Measurements from ENCODE around the gene LIMA1. TPM values are rescaled to one million over a fixed set of nuclear protein-coding genes. Genes with fewer than 3 reads are reported as not detected.
"Not testable (repeated sequence)": the region's sequence is repeated elsewhere in the genome, so short reads cannot be mapped to it uniquely, and the experiment has no call there.

LIMA1 gene
- total RNA-seq, 6 experiments from 2014 or later, result 7.3 to 21.9 (median 13.1) TPM

- Histone ChIP-seq H3K4me1 (peaks cover 0 to 9% (median 0%) of the 10 kb centered on the region in 4 donors), H3K36me3 (no peaks in the 10 kb centered on the region), H3K27ac (peak overlapping the region; percentile 7 to 25 (median 20)), H3K27me3 (no peaks in the 10 kb centered on the region), H3K4me3 (peak overlapping the region; percentile 22 to 35 (median 28)), H3K9me3 (no peaks in the 10 kb centered on the region)
- ATAC-seq (peak; percentile 63 to 82 (median 74)), DNase-seq (no peak)
- 30% methylated on average over 4 of the region's 4 CpGs for WGBS (ENCODE audit: insufficient coverage, low coverage, low lambda C conversion rate, missing lambda C conversion rate)
- TF ChIP-seq CTCF (IDR thresholded peaks at IDR 0.05) (no peak), POLR2A (IDR thresholded peaks at IDR 0.05) (no peak)
- intact Hi-C loops (cut with DNase I), result no loop called here
These were observed 62.8 kb downstream of the LIMA1 start for GRCh38 chr12:50220363-50220995.

GRCh38 chr12:50219544-50219943 lies 63.8 kb downstream of the LIMA1 start:
- intact Hi-C loops (cut with DNase I), result no loop called here
- H3K4me3 ChIP-seq, result no peak overlapping the region
- DNase-seq, result no peak
- 100% methylated on average over 1 of the region's 2 CpGs for WGBS (ENCODE audit: insufficient coverage, low coverage, low lambda C conversion rate, missing lambda C conversion rate)
- H3K4me1 ChIP-seq, result peaks cover 0 to 9% (median 0%) of the 10 kb centered on the region in 4 donors
- H3K27ac ChIP-seq, result no peak overlapping the region
- no peak for ATAC-seq
- H3K36me3 ChIP-seq, result no peaks in the 10 kb centered on the region
- TF ChIP-seq POLR2A (IDR thresholded peaks at IDR 0.05), result no peak
- TF ChIP-seq CTCF (IDR thresholded peaks at IDR 0.05), result no peak
- no peaks in the 10 kb centered on the region for H3K9me3 ChIP-seq
- no peaks in the 10 kb centered on the region for H3K27me3 ChIP-seq

- intact Hi-C loops (cut with DNase I); H3K27me3 ChIP-seq; DNase-seq; H3K9me3 ChIP-seq; ATAC-seq; H3K4me3 ChIP-seq; H3K4me1 ChIP-seq; H3K27ac ChIP-seq; H3K36me3 ChIP-seq: not testable (repeated sequence)
- 84% methylated on average over 5 of the region's 6 CpGs for WGBS (ENCODE audit: insufficient coverage, low coverage, low lambda C conversion rate, missing lambda C conversion rate)
These were observed 64.3 kb downstream of the LIMA1 start for GRCh38 chr12:50219001-50219400.

GRCh38 chr12:50218386-50218785 lies 64.9 kb downstream of the LIMA1 start:
- no peak for ATAC-seq
- no peak for TF ChIP-seq CTCF (IDR thresholded peaks at IDR 0.05)
- no peak for TF ChIP-seq POLR2A (IDR thresholded peaks at IDR 0.05)
- DNase-seq, result no peak
- no peaks in the 10 kb centered on the region for H3K9me3 ChIP-seq
- 96% methylated on average over 3 of the region's 4 CpGs for WGBS (ENCODE audit: insufficient coverage, low coverage, low lambda C conversion rate, missing lambda C conversion rate)
- no peaks in the 10 kb centered on the region for H3K27me3 ChIP-seq
- no peak overlapping the region for H3K27ac ChIP-seq
- H3K4me1 ChIP-seq, result peaks cover 0 to 9% (median 0%) of the 10 kb centered on the region in 4 donors
- no peaks in the 10 kb centered on the region for H3K36me3 ChIP-seq
- H3K4me3 ChIP-seq, result no peak overlapping the region
- intact Hi-C loops (cut with DNase I), result no loop called here

- no peak for DNase-seq
- intact Hi-C loops (cut with DNase I), result no loop called here
- Histone ChIP-seq H3K27ac (no peak overlapping the region), H3K4me1 (peaks cover 0 to 6% (median 0%) of the 10 kb centered on the region in 4 donors), H3K9me3 (no peaks in the 10 kb centered on the region), H3K27me3 (no peaks in the 10 kb centered on the region), H3K4me3 (no peak overlapping the region), H3K36me3 (no peaks in the 10 kb centered on the region)
- TF ChIP-seq POLR2A (IDR thresholded peaks at IDR 0.05) (no peak), CTCF (IDR thresholded peaks at IDR 0.05) (no peak)
- no CpG with 5 or more reads among the region's 1 CpG for WGBS (ENCODE audit: insufficient coverage, low coverage, low lambda C conversion rate, missing lambda C conversion rate)
- no peak for ATAC-seq
These were observed 66.1 kb downstream of the LIMA1 start for GRCh38 chr12:50217202-50217601.
